Measurements from ENCODE around the gene NAGLU. TPM values are rescaled to one million over a fixed set of nuclear protein-coding genes. Genes with fewer than 3 reads are reported as not detected.
"Not testable (repeated sequence)": the region's sequence is repeated elsewhere in the genome, so short reads cannot be mapped to it uniquely, and the experiment has no call there.

The NAGLU gene
- total RNA-seq, 1 experiment from 2014 or later = 65.5 TPM

GRCh38 chr17:42521036-42521435 is 15.0 kb upstream of the NAGLU start:
- DNase-seq (ENCODE audit: low spot score) = no peak

- DNase-seq (ENCODE audit: low spot score) = no peak
These were observed 14.3 kb upstream of the NAGLU start for GRCh38 chr17:42521666-42522262.

GRCh38 chr17:42522263-42522790 is 13.7 kb upstream of the NAGLU start:
- no peak for DNase-seq (ENCODE audit: low spot score)

DNA sequence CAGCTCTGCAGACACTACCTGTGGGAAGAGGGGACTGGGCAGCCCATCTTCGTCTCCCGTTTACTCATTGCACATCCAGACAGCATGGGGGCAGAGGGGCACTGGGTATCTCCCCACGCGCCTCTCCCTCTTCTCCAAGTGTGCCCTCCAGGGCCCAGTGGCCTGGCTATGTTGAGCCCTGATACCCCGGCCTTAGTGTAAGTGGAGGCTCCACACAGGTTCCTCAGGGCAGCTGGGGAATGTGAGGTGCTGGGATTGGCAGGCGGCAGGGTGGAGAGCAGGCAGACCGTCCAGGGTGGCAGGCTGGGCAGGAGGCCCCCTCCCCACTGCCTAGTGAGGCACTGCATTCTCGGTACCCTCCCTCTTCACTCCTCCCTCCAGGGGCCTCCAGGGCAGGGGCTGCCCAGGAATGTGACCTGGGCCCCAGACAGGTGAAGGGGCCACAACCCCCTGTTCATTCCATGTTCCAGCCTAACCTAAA is 13.2 kb upstream of the NAGLU start:
- no peak for DNase-seq (ENCODE audit: low spot score)

GRCh38 chr17:42525221-42525620 is 10.8 kb upstream of the NAGLU start:
- no peak for DNase-seq (ENCODE audit: low spot score)

DNA sequence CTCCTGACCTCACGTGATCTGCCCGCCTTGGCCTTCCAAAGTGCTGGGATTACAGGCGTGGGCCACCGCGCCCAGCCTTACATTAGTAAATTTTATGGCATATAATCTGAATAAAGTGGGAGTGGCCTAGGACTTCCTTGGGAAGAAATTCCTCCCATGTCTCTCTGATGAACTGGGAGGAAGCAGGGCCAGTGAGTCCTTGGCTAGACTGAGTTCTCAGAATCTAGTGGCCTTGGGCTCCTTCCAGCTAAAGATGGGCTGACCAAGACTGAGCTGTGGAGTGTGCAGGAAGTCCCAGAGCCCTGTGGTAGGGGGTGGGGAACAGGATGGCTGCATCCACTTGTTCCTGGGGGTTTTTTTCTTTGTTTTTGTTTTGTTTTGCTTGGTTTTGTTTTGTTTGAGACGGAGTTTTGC is 10.0 kb upstream of the NAGLU start:
- DNase-seq (ENCODE audit: low spot score) = no peak

DNA sequence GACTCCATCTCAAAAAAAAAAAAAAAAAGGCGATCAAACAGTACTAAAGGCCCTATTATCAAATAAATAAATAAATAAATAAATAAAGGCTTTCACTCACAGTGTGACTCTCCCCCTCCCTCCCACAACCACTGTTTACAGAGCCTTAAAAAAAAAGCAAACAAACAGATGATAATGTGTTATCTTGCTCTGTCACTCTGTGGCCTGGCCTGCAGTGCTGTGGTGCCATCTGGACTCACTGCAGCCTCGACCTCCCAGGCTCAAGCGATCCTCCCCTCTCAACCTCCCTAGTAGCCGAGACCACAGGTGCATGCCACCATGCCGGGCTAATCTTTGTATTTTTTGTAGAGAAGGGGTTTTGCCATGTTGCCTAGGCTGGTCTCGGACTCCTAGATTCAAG is 8.1 kb upstream of the NAGLU start:
- no peak for DNase-seq (ENCODE audit: low spot score)

DNA sequence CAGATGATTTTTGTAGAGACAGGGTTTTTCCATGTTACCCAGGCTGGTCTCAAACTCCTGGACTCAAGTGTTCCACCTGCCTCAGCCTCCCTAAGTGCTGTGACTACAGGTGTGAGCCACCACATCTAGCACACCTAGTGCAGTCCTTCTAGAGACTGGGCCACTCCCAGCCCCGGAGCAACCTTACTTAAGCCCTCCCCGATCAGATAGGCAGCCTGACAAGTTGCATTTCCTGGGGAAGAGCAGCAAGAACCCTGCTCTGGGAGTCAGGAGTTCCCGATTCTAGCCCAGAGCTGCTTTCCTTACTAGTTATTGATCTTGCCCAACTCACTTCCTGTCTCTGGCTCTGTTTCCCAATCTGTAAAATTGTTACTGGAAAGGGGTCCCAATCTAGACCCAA is 7.0 kb upstream of the NAGLU start:
- no peak for DNase-seq (ENCODE audit: low spot score)

DNA sequence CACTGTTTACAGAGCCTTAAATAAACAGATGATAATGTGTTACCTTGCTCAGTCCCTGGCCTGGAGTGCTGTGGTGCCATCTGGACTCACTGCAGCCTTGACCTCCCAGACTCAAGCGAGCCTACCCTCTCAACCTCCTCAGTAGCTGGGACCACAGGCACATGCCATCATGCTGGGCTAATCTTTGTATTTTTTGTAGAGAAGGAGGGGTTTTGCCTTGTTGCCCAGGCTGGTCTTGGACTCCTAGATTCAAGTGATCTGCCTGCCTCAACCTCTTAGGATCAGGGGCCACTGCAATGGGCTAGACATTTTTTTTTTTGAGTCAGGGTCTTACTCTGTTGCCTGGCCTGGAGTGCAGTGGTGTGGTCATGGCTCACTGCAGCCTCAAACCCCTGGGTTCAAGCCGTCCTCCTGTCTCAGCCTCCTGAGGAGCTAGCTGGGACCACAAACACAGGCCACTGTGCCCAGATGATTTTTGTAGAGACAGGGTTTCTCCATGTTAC is 5.0 kb upstream of the NAGLU start:
- DNase-seq (ENCODE audit: low spot score) = no peak

- peak; percentile 72 for DNase-seq (ENCODE audit: low spot score)
These were observed 4.3 kb upstream of the NAGLU start for GRCh38 chr17:42531455-42532354.

DNA sequence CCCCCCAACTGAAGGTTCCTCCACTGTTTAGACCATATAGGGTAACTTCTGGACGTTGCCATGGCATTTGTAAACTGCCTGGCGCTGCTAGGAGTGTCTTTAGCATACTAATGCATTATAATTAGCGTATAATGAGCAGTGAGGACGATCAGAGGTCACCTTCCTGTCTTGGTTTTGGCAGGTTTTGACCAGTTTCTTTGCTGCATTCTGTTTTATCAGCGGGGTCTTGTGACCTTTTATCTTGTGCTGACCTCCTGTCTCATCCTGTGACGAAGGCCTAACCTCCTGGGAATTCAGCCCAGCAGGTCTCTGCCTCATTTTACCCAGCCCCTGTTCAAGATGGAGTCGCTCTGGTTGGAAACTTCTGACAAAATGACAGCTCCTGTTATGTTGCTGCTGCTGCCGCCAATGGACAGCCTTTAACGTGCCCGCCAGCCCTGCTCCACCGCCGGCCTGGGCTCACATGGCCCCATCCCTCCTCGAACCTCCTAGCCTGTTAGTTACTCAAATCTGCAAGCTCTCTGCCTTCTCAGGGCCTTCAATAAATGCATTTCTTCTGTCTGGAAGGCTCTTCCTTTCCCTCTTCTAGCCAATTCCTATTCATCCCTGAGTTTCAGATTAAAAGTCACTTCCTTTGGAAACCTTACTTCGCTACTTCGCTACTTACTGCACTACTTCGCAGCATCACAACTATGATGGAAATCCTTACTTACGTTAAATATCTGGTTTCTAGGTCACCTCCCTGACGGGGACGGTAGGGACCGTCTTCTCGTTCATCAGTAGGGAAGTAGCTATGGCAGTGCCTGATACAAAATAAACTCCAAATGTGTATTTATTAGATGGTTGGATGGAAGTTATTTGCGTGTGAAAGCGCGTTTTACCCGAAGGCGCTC is 640 bp upstream of the NAGLU start:
- DNase-seq (ENCODE audit: low spot score) = no peak

DNA sequence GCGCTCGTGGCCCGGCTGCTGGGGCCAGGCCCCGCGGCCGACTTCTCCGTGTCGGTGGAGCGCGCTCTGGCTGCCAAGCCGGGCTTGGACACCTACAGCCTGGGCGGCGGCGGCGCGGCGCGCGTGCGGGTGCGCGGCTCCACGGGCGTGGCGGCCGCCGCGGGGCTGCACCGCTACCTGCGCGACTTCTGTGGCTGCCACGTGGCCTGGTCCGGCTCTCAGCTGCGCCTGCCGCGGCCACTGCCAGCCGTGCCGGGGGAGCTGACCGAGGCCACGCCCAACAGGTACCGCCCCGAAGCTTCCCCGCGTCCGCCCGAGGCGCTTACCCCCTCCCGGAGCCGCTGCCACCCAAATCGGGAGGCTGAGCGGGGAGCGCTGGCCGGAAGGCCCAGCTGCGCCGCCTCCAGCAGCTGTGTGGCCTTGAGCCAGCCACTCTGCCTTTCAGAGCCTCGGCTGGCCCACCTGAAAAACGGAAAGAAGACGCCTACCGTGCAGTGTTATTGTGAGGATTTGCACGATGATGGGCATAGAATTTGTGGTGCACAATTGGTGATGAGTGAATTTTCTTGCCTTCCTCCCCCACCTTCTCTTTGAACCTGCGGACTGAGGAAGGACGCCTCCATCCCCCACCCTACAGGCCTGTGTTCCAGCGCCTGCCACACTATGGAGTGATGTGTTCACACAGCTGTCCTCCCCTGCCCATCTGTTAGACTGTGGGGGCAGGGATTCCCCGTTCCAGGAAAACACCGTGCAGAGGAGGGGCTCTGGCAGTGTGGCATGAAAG is 523 bp downstream of the NAGLU start:
- DNase-seq (ENCODE audit: low spot score) = peak; percentile 75

DNA sequence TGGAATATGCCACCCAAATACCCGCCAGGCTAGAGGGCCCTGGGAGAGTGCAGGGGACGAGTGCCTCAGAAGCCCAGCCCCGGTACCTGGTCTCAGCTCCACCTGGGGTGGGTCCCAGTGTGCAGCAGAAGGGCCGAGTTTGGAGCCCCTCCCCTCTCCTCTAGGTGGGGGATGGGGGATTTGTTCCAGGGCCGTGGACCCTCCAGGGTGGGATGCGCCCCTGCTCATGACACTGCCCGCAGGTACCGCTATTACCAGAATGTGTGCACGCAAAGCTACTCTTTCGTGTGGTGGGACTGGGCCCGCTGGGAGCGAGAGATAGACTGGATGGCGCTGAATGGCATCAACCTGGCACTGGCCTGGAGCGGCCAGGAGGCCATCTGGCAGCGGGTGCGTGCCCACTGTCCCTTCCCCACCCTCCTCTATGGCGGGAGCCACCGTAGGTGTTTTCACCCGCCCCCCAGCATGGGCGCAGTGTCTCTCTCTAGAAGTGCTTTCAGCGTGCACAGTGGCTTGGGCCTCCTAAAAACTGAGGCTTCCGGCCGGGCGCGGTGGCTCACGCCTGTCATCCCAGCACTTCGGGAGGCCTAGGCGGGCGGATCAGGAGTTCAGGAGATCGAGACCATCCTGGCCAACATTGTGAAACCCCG is 1.2 kb downstream of the NAGLU start:
- no peak for DNase-seq (ENCODE audit: low spot score)

DNA sequence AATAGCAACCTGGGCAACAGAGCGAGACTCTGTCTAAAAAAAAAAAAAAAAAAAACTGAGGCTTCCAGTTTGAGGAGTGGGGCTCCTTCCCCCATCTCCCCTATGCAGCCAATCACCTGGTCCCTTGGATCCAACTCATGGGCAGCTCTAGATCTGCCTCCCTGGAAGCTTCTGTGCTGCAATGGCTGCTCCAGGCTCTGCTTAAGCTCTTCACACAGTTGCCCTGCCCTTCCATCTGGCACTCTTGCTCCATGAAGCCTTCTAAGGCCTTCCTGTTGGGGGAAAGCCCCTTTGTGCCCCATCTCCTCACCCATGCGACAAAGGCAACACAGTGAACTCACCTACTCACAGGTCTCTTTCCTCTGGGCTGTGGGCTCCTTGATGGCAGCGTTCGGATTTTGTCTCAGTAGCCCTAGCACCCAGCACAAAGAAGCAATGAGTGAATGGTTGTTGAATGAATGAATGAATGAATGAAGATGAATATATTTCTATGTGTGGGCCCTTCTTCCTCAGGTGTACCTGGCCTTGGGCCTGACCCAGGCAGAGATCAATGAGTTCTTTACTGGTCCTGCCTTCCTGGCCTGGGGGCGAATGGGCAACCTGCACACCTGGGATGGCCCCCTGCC is 1.9 kb downstream of the NAGLU start:
- no peak for DNase-seq (ENCODE audit: low spot score)

DNA sequence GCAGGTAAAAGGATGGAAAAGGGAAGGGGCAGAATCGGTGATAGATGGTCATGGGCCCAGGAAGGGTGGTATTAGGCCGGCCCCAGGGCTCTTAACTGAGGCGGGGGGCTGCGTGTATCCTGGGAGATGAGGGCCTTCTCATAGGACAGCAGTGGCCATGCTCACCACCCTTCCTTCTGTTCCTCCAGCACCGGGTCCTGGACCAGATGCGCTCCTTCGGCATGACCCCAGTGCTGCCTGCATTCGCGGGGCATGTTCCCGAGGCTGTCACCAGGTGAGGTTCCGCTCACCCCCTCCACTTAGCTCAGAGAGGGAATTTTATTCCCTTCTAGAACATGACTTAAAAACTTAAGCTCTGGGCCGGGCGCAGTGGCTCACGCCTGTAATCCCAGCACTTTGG is 2.4 kb downstream of the NAGLU start:
- DNase-seq (ENCODE audit: low spot score) = no peak

DNA sequence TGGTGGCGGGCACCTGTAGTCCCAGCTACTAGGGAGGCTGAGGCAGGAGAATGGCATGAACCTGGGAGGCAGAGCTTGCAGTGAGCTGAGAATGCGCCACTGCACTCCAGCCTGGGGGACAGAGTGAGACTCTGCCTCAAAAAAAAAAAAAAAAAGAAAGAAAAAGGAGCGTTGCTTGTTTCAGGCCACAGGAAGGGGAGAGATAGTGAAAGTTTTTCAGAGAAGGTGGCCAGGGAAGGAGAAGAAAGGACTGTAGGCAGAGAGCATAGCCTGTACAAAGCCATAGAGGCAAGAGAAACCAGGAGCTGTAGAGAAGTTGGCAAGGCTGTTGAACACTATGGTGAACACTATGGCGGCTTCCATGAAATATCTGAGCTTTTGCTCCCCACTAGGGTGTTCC is 4.5 kb downstream of the NAGLU start:
- not testable (repeated sequence) for DNase-seq (ENCODE audit: low spot score)

- DNase-seq (ENCODE audit: low spot score) = peak; percentile 84
These were observed 5.2 kb downstream of the NAGLU start for GRCh38 chr17:42541041-42541833.

DNA sequence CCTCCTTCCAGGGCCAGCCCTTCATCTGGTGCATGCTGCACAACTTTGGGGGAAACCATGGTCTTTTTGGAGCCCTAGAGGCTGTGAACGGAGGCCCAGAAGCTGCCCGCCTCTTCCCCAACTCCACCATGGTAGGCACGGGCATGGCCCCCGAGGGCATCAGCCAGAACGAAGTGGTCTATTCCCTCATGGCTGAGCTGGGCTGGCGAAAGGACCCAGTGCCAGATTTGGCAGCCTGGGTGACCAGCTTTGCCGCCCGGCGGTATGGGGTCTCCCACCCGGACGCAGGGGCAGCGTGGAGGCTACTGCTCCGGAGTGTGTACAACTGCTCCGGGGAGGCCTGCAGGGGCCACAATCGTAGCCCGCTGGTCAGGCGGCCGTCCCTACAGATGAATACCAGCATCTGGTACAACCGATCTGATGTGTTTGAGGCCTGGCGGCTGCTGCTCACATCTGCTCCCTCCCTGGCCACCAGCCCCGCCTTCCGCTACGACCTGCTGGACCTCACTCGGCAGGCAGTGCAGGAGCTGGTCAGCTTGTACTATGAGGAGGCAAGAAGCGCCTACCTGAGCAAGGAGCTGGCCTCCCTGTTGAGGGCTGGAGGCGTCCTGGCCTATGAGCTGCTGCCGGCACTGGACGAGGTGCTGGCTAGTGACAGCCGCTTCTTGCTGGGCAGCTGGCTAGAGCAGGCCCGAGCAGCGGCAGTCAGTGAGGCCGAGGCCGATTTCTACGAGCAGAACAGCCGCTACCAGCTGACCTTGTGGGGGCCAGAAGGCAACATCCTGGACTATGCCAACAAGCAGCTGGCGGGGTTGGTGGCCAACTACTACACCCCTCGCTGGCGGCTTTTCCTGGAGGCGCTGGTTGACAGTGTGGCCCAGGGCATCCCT is 7.4 kb downstream of the NAGLU start:
- DNase-seq (ENCODE audit: low spot score) = no peak
